Heart left ventricle (tissue), 16 donors: ENCODE data around the gene TNNI3K. TPM values are rescaled to one million over a fixed set of nuclear protein-coding genes. Genes with fewer than 3 reads are reported as not detected.

Source experiments
- ATAC-seq, 4 donors: fragments of 200-7000 bp; cut with Tn5 transposase; one replicate each; pipeline ENCODE4 v1.9.1; 2020 to 2022; ENCODE audit warnings: moderate library complexity in 4 of 4, mild to moderate bottlenecking in 3 of 4, moderate number of reproducible peaks in 1 of 4
- DNase-seq, 5 donors: peaks; one replicate each; pipeline ENCODE4 v3.0.0-alpha.2; 2020
- H3K27ac ChIP-seq, 12 donors: fragments of 200-600 bp; sonication (generic) in 4 of 12; one replicate each; pipeline versions ENCODE4 v1.5.0 to v1.8.0; 2016 to 2022; ENCODE audit warnings: mild to moderate bottlenecking in 2 of 12
- H3K27me3 ChIP-seq, 9 donors: fragments of 200-600 bp; sonication (generic) in 2 of 9; one replicate each; pipeline versions ENCODE4 v1.5.1 to v1.8.0; 2016 to 2022; ENCODE audit warnings: mild to moderate bottlenecking in 3 of 9
- H3K36me3 ChIP-seq, 9 donors: fragments of 200-600 bp; sonication (generic) in 2 of 9; one replicate each; pipeline versions ENCODE4 v1.5.0 to v1.8.0; 2018 to 2022; ENCODE audit warnings: mild to moderate bottlenecking in 2 of 9
- H3K4me1 ChIP-seq, 12 donors: fragments of 200-600 bp; sonication (generic) in 4 of 12; one replicate each; pipeline versions ENCODE4 v1.5.0 to v1.8.0; 2016 to 2022; ENCODE audit warnings: mild to moderate bottlenecking in 3 of 12
- H3K4me3 ChIP-seq, 12 donors: fragments of 200-600 bp; sonication (generic) in 4 of 12; one replicate each; pipeline versions ENCODE4 v1.5.0 to v1.8.0; 2017 to 2022; ENCODE audit warnings: mild to moderate bottlenecking in 9 of 12, moderate library complexity in 4 of 12
- H3K9me3 ChIP-seq, 12 donors: fragments of 200-600 bp; sonication (generic) in 4 of 12; one replicate each; pipeline versions ENCODE4 v1.5.0 to v1.8.0; 2016 to 2022; ENCODE audit warnings: mild to moderate bottlenecking in 1 of 12
- CTCF ChIP-seq, 12 donors: fragments of 200-600 bp; sonication (generic) in 4 of 12; IDR thresholded peaks; one replicate each; pipeline versions ENCODE4 v1.5.0 to v1.8.0; 2018 to 2022; ENCODE audit warnings: antibody characterized with exemption in 12 of 12, mild to moderate bottlenecking in 5 of 12
- POLR2A ChIP-seq, 2 donors: fragments of 450-650 bp; IDR thresholded peaks; one replicate each; pipeline ENCODE4 v1.6.1; 2017; ENCODE audit warnings: antibody characterized with exemption in 2 of 2, mild to moderate bottlenecking in 2 of 2, moderate library complexity in 2 of 2
- WGBS, 4 donors: extraction: QIAGEN DNeasy Blood & Tissue Kit in 2 of 4; methylation state at CpG; one replicate each; pipeline versions ENCODE4 v1.1.5 to v1.1.7; 2013 to 2018; 5-methylcytosine and 5-hydroxymethylcytosine counted together
- intact Hi-C, 10 donors: fragments of 100-400 bp; cut with DNase I; formaldehyde crosslinking; loops; one replicate each; pipeline versions ENCODE4 v1.11.1 to v1.14.2; 2022
- polyA plus RNA-seq, 2 donors: library from polyadenylated mRNA; stranded (reverse); fragments of 200-250 nt; gene quantifications; one replicate each; pipeline ENCODE4 v1.2.3, GENCODE V29; 2013
- total RNA-seq, 9 donors: library from RNA; depleted of rRNA in 2 of 9; stranded (reverse); fragments of >200 nt in 2 of 9; fragmentation: NEBNext Ultra II Directional in 3 of 9; extraction: Animal tissue kit (Norgen Biotek cat#: 25700) in 3 of 9; gene quantifications; one replicate each; pipeline versions ENCODE4 v1.1.0 to v1.2.4, GENCODE V29; 2016 to 2023
- donor health status: ischemic (EF 13 %, LVEDD 7.1; RV severe dilation, severe dysfunction).
- donor health status: healthy with polysubstance abuse.
- donor health status: DM: no; HTN: yes; CAD: no.
- donor health status: DM: no; HTN: no; CAD: no.
- donor health status: ischemic (EF 25% LVEDD 6.9; RV normal size, moderate dysfunction).
- donor health status: ischemic (EF 25% LVEDD 5.7; RV mildly dilated, moderate dysfunction).
- donor health status: healthy.
- donor health status: DM: yes; HTN: yes; CAD: no.
- donor health status: ischemic (EF 35%, LVEDD 5.7; RV mildly dilated, moderate dysfunction).
- donor health status: nonischemic (EF 11% LVEDD 7.7; RV severe dilation, severe dysfunction).
- donor health status: DM: yes; HTN: yes; CAD: no.
- donor health status: PGD.
- donor health status: ischemic (EF 29% LVEDD 5.4; RV normal size, mild dysfunction).
- donor health status: nonischemic (EF 23%, LVEDD 6.1; RV moderate dilation, normal function).

Gene TNNI3K
- total and polyA plus RNA-seq, 11 donors: 11.5 to 108 (median 59.9) TPM

GRCh38 chr1:74508449-74508848 is 273.3 kb downstream of the TNNI3K start:
- ATAC-seq: no peak
- peaks cover 0 to 10% (median 0%) of the 10 kb centered on the region in 12 donors for H3K4me1 ChIP-seq
- H3K9me3 ChIP-seq: no peaks in the 10 kb centered on the region
- TF ChIP-seq CTCF (IDR thresholded peaks at IDR 0.05) (no peak), POLR2A (IDR thresholded peaks at IDR 0.05) (no peak)
- H3K4me3 ChIP-seq: no peak overlapping the region
- intact Hi-C loops: no loop called here
- H3K27ac ChIP-seq: no peak overlapping the region
- DNase-seq: no peak
- no peaks in the 10 kb centered on the region for H3K27me3 ChIP-seq
- 14 to 31% (median 17%) methylated on average over 3 of the region's 3 CpGs for WGBS, 4 donors
- H3K36me3 ChIP-seq: peaks cover 0 to 4% (median 0%) of the 10 kb centered on the region in 9 donors

- Histone ChIP-seq H3K36me3 (peaks cover 0 to 4% (median 0%) of the 10 kb centered on the region in 9 donors), H3K27ac (peak within 1 kb of the TSS in 1 of 12 donors; percentile 37), H3K4me3 (no peak within 1 kb of the TSS), H3K4me1 (peaks cover 0 to 10% (median 0%) of the 10 kb centered on the region in 12 donors), H3K9me3 (no peaks in the 10 kb centered on the region), H3K27me3 (no peaks in the 10 kb centered on the region)
- ATAC-seq: peak; percentile 82 to 96 (median 88)
- DNase-seq: no peak
- intact Hi-C loops: no loop called here
- TF ChIP-seq POLR2A (IDR thresholded peaks at IDR 0.05) (no peak), CTCF (IDR thresholded peaks at IDR 0.05) (peak in 2 of 12 donors; percentile 21 to 26)
- WGBS, 4 donors: 23 to 37% (median 30%) methylated on average over 2 of the region's 2 CpGs
Measured at GRCh38 chr1:74512170-74512915, 277.2 kb downstream of the TNNI3K start, which contains the start of gene LRRC53. TSS of gene LRRC53 (minus strand) at chr1:74512611. CDS start at chr1:74483349, 29,262 bp downstream.

GRCh38 chr1:74513411-74514300 is 278.5 kb downstream of the TNNI3K start:
- no peak for ATAC-seq
- intact Hi-C loops: no loop called here

More at GRCh38 chr1:74513411-74514300, 278.5 kb downstream of the TNNI3K start:
- H3K4me1 ChIP-seq: peaks cover 0 to 10% (median 0%) of the 10 kb centered on the region in 12 donors
- peaks cover 0 to 4% (median 0%) of the 10 kb centered on the region in 9 donors for H3K36me3 ChIP-seq
- no peak overlapping the region for H3K4me3 ChIP-seq
- DNase-seq: no peak
- 58 to 72% (median 67%) methylated on average over 8 of the region's 8 CpGs for WGBS, 4 donors
- H3K9me3 ChIP-seq: no peaks in the 10 kb centered on the region
- H3K27me3 ChIP-seq: no peaks in the 10 kb centered on the region
- H3K27ac ChIP-seq: no peak overlapping the region
- no peak for TF ChIP-seq CTCF (IDR thresholded peaks at IDR 0.05)
- no peak for TF ChIP-seq POLR2A (IDR thresholded peaks at IDR 0.05)
